ENCODE measurements around the gene GOPC.
A peak's percentile ranks its signal among the peaks of the same experiment; 100 is the strongest.
"Not testable (repeated sequence)": the region's sequence is repeated elsewhere in the genome, so short reads cannot be mapped to it uniquely, and the experiment has no call there.

Gene GOPC

DNA sequence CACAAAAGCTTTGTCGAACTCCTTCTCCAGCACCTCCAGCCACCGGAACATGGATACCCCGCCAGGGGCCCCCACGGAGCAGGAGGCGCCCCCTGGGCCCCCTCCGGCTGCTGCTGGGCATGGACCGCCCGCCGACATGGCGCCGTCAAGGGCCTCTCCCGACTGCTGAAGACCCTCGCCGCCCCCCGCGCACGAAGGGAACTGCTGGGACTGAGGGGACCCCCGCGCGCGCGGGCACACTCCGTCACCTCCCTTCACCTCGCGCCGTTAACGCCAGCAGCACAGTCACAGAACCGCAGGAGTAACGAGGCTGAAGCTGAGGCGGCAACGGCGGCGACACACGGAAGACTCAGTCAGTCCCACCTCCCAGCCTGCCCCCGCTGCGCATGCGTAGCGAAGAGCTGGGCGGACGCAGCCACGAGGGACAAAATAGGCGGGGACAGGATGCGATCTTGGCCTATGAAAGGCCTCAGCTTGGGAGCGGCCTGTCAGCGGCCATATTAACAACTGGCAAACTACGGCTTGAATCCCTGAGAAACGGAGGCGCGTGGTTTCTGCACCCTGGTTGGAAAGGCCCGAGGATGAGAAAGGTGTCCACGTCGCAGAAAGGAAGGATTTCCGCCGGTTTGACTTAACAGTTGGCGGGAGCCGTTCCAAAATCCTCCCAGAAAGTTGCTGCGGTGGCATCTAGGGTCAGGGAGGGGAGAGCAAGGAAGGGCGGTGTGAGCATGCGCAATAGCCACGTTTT lies at the start of gene GOPC:
TSS of gene GOPC (minus strand) at position 361 of the 748 bp plus-strand sequence. CDS start at position 138, 223 bp downstream.
- TF ChIP-seq, protein P1, sequence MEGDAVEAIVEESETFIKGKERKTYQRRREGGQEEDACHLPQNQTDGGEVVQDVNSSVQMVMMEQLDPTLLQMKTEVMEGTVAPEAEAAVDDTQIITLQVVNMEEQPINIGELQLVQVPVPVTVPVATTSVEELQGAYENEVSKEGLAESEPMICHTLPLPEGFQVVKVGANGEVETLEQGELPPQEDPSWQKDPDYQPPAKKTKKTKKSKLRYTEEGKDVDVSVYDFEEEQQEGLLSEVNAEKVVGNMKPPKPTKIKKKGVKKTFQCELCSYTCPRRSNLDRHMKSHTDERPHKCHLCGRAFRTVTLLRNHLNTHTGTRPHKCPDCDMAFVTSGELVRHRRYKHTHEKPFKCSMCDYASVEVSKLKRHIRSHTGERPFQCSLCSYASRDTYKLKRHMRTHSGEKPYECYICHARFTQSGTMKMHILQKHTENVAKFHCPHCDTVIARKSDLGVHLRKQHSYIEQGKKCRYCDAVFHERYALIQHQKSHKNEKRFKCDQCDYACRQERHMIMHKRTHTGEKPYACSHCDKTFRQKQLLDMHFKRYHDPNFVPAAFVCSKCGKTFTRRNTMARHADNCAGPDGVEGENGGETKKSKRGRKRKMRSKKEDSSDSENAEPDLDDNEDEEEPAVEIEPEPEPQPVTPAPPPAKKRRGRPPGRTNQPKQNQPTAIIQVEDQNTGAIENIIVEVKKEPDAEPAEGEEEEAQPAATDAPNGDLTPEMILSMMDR (IDR thresholded peaks at IDR 0.05; ENCODE audit: insufficient read depth, low read depth, low read length, missing control alignments) = peak; percentile 19
- DNase-seq (ENCODE audit: low read depth) = peak; percentile 99
- peak within 1 kb of the TSS; percentile 79 for H3K4me3 ChIP-seq (ENCODE audit: low read depth, low read length)

DNA sequence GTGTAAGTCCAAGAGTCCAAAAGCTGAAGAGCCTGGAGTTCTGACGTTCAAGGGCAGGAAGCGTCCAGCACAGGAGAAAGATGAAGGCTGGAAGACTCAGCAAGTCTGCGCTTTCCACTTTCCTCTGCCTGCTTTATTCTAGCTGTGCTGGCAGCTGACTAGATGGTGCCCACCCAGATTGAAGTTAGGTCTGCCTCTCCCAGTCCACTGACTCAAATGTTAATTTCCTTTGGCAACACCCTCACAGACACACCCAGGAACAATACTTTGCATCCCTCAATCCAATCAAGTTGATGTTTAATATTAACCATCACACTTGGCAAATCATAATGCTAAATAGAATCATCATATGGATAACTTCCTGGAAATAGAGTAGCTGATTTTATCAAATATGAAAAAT lies 49.7 kb upstream of the GOPC start:
- DNase-seq (ENCODE audit: low read depth); H3K4me3 ChIP-seq (ENCODE audit: low read depth, low read length): not testable (repeated sequence)

DNA sequence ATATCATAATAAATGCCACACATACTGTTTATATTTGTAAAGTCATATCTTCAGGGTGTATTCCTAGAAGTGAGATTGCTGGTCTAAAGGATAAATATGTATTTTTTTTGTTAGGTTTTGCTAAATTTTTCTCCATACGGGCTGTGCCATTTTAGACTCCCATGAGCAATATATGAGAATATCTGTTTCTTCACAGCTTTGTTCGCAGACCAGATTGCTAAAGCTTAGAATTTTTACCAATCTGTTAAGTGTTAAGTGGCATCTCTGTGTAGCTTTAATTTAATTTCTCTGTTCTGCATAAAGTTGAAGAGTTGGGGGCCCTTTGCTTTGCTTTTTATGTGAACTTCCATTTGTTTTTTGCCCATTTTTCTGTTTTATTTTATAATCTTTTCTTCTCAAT lies 40.7 kb upstream of the GOPC start:
- no peak overlapping the region for H3K4me3 ChIP-seq (ENCODE audit: low read depth, low read length)
- TF ChIP-seq, protein P1 (IDR thresholded peaks at IDR 0.05; ENCODE audit: insufficient read depth, low read depth, low read length, missing control alignments) = no peak
- no peak for DNase-seq (ENCODE audit: low read depth)

DNA sequence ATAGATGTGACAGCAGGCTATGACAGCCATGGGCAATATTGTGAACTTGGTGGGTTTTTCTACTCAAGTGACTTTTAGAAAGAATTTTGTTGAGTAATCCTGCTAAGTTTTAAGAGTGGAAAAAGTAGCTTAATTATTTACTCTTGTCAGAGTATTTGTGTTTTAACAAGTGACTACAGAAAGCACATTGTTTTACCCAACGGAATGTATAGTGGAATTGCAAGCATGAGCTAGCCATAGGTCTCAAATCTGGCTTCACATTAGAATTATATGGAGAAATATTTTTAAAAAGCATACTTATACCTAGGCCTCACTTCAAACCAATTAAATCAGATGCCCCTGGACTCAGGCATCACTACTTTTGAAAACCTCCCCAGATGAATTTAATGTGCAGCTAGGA lies 35.5 kb upstream of the GOPC start:
- no peak overlapping the region for H3K4me3 ChIP-seq (ENCODE audit: low read depth, low read length)
- TF ChIP-seq, protein P1 (IDR thresholded peaks at IDR 0.05; ENCODE audit: insufficient read depth, low read depth, low read length, missing control alignments) = no peak
- no peak for DNase-seq (ENCODE audit: low read depth)

DNA sequence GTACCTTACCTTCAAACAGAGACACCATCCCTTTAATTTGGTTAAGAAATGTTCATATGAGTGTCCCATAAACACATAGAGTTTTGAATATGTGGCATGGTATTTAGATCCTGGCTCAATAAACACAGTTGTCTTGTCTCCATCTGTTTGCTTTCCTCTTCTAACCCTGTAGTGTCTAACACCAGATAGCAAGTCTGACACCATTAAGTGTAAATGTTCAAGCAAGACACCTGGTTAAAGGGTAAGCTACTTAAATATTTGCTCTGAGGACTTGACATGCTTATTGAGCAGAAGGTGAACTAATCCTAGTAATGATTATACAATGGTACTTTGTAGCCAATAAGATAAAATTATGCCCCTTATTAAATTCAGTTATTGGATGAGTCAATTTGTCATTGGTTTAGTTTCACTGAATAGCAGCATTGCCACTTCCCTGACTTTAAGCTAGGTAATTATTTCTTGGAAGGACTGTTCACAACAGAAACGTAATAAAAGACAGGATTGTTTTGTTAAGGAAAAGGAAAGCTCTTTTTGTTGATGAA lies 26.9 kb upstream of the GOPC start:
- no peak overlapping the region for H3K4me3 ChIP-seq (ENCODE audit: low read depth, low read length)
- TF ChIP-seq, protein P1 (IDR thresholded peaks at IDR 0.05; ENCODE audit: insufficient read depth, low read depth, low read length, missing control alignments) = no peak
- DNase-seq (ENCODE audit: low read depth) = no peak

DNA sequence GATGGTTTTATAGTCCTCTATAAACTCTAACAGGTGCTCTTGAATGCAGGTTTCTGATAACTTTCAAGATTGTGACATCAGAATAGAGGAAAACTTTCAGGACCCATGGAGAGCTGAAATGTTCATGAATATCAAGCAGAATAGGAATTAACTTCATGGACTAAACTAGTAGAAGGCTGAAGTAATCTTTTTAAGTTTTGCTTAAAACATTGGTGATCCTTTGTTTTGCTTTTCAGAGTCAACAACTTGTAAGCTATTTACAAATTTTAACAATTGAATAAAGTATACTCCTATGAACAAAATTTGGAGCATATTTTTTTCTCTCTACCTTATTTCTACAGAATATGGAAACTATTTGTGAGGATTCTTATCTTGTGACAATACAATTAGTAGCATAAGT lies 25.2 kb upstream of the GOPC start:
- H3K4me3 ChIP-seq (ENCODE audit: low read depth, low read length) = no peak overlapping the region
- TF ChIP-seq, protein P1 (IDR thresholded peaks at IDR 0.05; ENCODE audit: insufficient read depth, low read depth, low read length, missing control alignments) = no peak
- DNase-seq (ENCODE audit: low read depth) = no peak

DNA sequence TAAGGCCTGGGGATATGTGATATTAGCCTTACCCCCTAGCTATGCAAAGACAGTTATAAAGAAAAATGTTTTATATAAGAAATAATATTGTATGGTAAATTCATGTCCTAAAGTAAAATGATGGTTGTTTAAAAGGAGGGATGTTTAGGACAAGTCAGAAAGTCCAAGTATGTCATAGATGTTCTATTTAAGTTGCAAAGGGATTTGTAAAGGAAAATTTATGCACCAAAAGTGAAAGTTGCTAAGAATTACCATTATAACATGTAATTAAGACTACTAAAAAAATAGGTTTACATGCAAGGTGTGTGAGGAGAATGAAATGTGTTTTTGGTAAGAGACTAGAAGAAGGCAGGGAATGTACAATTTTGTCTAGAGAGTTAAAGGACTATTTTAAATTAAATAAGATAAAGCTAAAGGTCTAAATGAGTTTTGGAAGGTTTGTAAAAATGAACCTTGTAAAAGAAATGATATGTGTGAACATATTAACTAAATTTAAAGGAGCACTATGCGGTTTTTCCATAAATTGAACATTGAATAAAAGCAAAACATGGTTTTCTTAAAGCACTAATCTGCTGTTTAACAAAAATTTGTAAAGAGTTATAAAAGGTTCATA lies 22.7 kb upstream of the GOPC start:
- H3K4me3 ChIP-seq (ENCODE audit: low read depth, low read length) = no peak overlapping the region
- TF ChIP-seq, protein P1 (IDR thresholded peaks at IDR 0.05; ENCODE audit: insufficient read depth, low read depth, low read length, missing control alignments) = no peak
- no peak for DNase-seq (ENCODE audit: low read depth)
